K562 (cell line): ENCODE data around the gene IL1RL2. TPM values are rescaled to one million over a fixed set of nuclear protein-coding genes. Genes with fewer than 3 reads are reported as not detected.

ENCODE experiments used
- ATAC-seq: fragments of 200-7000 bp; cut with Tn5 transposase; 3 replicates; pipeline ENCODE4 v1.9.1; 2020; ENCODE audit warnings: moderate library complexity
- BruUV-seq: library from RNA; stranded (reverse); fragments of 400-500 nt; replicated peaks from 2 replicates; lab custom pipeline; 2021; lab: Mats Ljungman, UMichigan
- CTCF ChIA-PET: fragments of 300-600 bp; formaldehyde crosslinking; extraction: SDS; loops from one replicate; lab custom pipeline; 2021; ENCODE audit warnings: low intra/inter-chr PET ratio; lab: Yijun Ruan, JAX
- POLR2A ChIA-PET: fragments of 300-600, 350-650 bp; sonication (Branson Sonifier 250); formaldehyde crosslinking; extraction: SDS; loops from one replicate; lab custom pipeline; 2021; ENCODE audit warnings: antibody characterized with exemption, inconsistent platforms; lab: Yijun Ruan, JAX
- DNase-seq, 4 experiments: peaks; one replicate each; pipeline versions ENCODE4 v3.0.0 to v3.0.0-alpha.2; 2011 to 2018; ENCODE audit warnings: low spot score in 3 of 4, mixed read lengths in 3 of 4; ENCODE audit errors: extremely low read depth in 1 of 4
- FAIRE-seq: peaks from 2 replicates; lab custom pipeline; 2011; peaks lifted over from hg19 to GRCh38; lab: Jason Lieb, UNC
- H2AFZ ChIP-seq: 2 replicates; pipeline ENCODE4 v1.6.0; 2011; ENCODE audit warnings: low read depth, low read length, control low read depth, inconsistent platforms
- H3K27ac ChIP-seq: fragments of 200-600 bp; 3 replicates; pipeline ENCODE4 v1.8.0; 2011; ENCODE audit warnings: low read depth, mild to moderate bottlenecking, control low read depth, inconsistent platforms, low read length, moderate library complexity, mixed read lengths; ENCODE audit errors: extremely low read depth
- H3K27me3 ChIP-seq, 2 experiments: fragments of 300-600 bp in 1 of 2; 2 replicates in 1 of 2; 3 replicates in 1 of 2; pipeline versions ENCODE4 v1.6.0 to v1.8.0; 2011; ENCODE audit warnings: inconsistent platforms in 2 of 2, low read length in 2 of 2, mild to moderate bottlenecking in 1 of 2, mixed read lengths in 1 of 2, moderate library complexity in 1 of 2; ENCODE audit not compliant: control insufficient read depth in 2 of 2, insufficient read depth in 2 of 2
- H3K36me3 ChIP-seq: fragments of 300-600 bp; 3 replicates; pipeline ENCODE4 v1.8.0; 2011; ENCODE audit warnings: mild to moderate bottlenecking, low read length, inconsistent platforms; ENCODE audit not compliant: control insufficient read depth, insufficient read depth
- H3K4me1 ChIP-seq, 2 experiments: fragments of 200-600 bp in 1 of 2; replicated peaks in 1 of 2; 2 replicates in 1 of 2; 3 replicates in 1 of 2; pipeline versions ENCODE4 v1.5.1 to v1.8.0; 2011; ENCODE audit warnings: inconsistent platforms in 2 of 2, low read length in 2 of 2, mild to moderate bottlenecking in 1 of 2, mixed read lengths in 1 of 2, moderate library complexity in 1 of 2; ENCODE audit not compliant: control insufficient read depth in 2 of 2, insufficient read depth in 2 of 2
- H3K4me2 ChIP-seq: 2 replicates; pipeline ENCODE4 v1.6.1; 2011; ENCODE audit warnings: low read length, control low read depth, inconsistent platforms, mixed read lengths; ENCODE audit not compliant: insufficient read depth
- H3K4me3 ChIP-seq: fragments of 200-600 bp; sonication (generic), shearing (Covaris generic); 2 replicates; pipeline ENCODE4 v1.5.1; 2016; ENCODE audit warnings: control low read depth, inconsistent platforms
- H3K79me2 ChIP-seq: fragments of 200-600 bp; 3 replicates; pipeline ENCODE4 v1.8.0; 2011; ENCODE audit warnings: low read length, inconsistent platforms; ENCODE audit not compliant: control insufficient read depth, insufficient read depth
- H3K9ac ChIP-seq, 2 experiments: 2 replicates each; pipeline versions ENCODE4 v1.6.0 to v1.6.1; 2011; ENCODE audit warnings: low read depth in 2 of 2, low read length in 2 of 2, control low read depth in 1 of 2, inconsistent platforms in 1 of 2, mild to moderate bottlenecking in 1 of 2, mixed read lengths in 1 of 2; ENCODE audit not compliant: insufficient read depth in 1 of 2
- H3K9me1 ChIP-seq: one replicate; pipeline ENCODE4 v1.6.0; 2011; ENCODE audit warnings: inconsistent platforms, mild to moderate bottlenecking, low read length, moderate library complexity; ENCODE audit not compliant: control insufficient read depth, insufficient read depth
- H3K9me3 ChIP-seq: replicated peaks from 2 replicates; pipeline ENCODE4 v1.5.1; 2011; ENCODE audit warnings: low read depth, low read length, inconsistent platforms; ENCODE audit not compliant: control insufficient read depth, insufficient read depth
- H4K20me1 ChIP-seq: replicated peaks from 2 replicates; pipeline ENCODE4 v1.6.1; 2011; ENCODE audit warnings: low read length, inconsistent platforms, mixed read lengths; ENCODE audit not compliant: control insufficient read depth, insufficient read depth
- BMI1 ChIP-seq: fragments of 150-350 bp; IDR thresholded peaks from 2 replicates; pipeline ENCODE4 v1.6.1; 2014; ENCODE audit warnings: low read length
- CBX1 ChIP-seq: sonication (generic); IDR thresholded peaks from 2 replicates; pipeline ENCODE4 v1.6.1; 2016; ENCODE audit warnings: antibody characterized with exemption, low read depth, mild to moderate bottlenecking
- CHD4 ChIP-seq: fragments of 200-600 bp; sonication (generic); IDR thresholded peaks from 3 replicates; pipeline ENCODE4 v1.6.1; 2012; ENCODE audit warnings: low read depth, mild to moderate bottlenecking, mixed read lengths, low read length, inconsistent platforms; ENCODE audit not compliant: insufficient read depth, insufficient replicate concordance, poor library complexity, severe bottlenecking
- FOXA3 ChIP-seq, 2 experiments: fragments of 450-650 bp in 1 of 2; sonication (generic) in 1 of 2; formaldehyde crosslinking; IDR thresholded peaks in 1 of 2; conservative IDR thresholded peaks in 1 of 2; 2 replicates each; pipeline versions ENCODE4 v1.4.0 to v1.8.0; 2020 to 2022; ENCODE audit warnings: mild to moderate bottlenecking in 2 of 2, missing genetic modification reagents in 1 of 2
- HDAC2 ChIP-seq: fragments of 450-650 bp; IDR thresholded peaks from 2 replicates; pipeline ENCODE4 v1.6.1; 2016; ENCODE audit warnings: mild to moderate bottlenecking
- HEY1 ChIP-seq: fragments of 250-450 bp; sonication (Bioruptor Pico); IDR thresholded peaks from 2 replicates; pipeline ENCODE4 v1.5.0; 2020; ENCODE audit warnings: mild to moderate bottlenecking, moderate library complexity, borderline replicate concordance
- IRF2 ChIP-seq: sonication (generic); formaldehyde crosslinking; IDR thresholded peaks from 2 replicates; pipeline ENCODE4 v1.8.1; 2022; ENCODE audit warnings: mild to moderate bottlenecking, missing genetic modification reagents
- KAT2B ChIP-seq: IDR thresholded peaks from one replicate; pipeline ENCODE4 v1.6.1; 2012; ENCODE audit warnings: low read depth, mild to moderate bottlenecking, control low read depth, inconsistent platforms, low read length, moderate library complexity
- MYNN ChIP-seq, 2 experiments: sonication (generic); formaldehyde crosslinking in 1 of 2; IDR thresholded peaks; 2 replicates each; pipeline versions ENCODE4 v1.5.0 to v1.6.1; 2016 to 2020; ENCODE audit warnings: antibody characterized with exemption in 1 of 2, missing genetic modification reagents in 1 of 2
- NCOA4 ChIP-seq: fragments of 450-650 bp; IDR thresholded peaks from 2 replicates; pipeline ENCODE4 v1.6.1; 2018; ENCODE audit warnings: mild to moderate bottlenecking; ENCODE audit not compliant: partially characterized antibody
- POLR2A ChIP-seq: fragments of 450-650 bp; conservative IDR thresholded peaks from 2 replicates; pipeline ENCODE4 v1.6.1; 2016
- POLR2B ChIP-seq: fragments of 450-650 bp; IDR thresholded peaks from 2 replicates; pipeline ENCODE4 v1.6.1; 2018; ENCODE audit warnings: low read depth; ENCODE audit not compliant: partially characterized antibody
- PRDM10 ChIP-seq: fragments of 450-650 bp; IDR thresholded peaks from 2 replicates; pipeline ENCODE4 v1.6.1; 2018; ENCODE audit not compliant: partially characterized antibody
- RCOR1 ChIP-seq, 2 experiments: IDR thresholded peaks; 2 replicates each; pipeline ENCODE4 v1.6.1; 2012; ENCODE audit warnings: low read depth in 2 of 2, low read length in 2 of 2, borderline replicate concordance in 1 of 2, improper control_type of control experiment in 1 of 2
- SMARCA4 ChIP-seq: fragments of 450-650 bp; IDR thresholded peaks from 2 replicates; pipeline ENCODE4 v1.6.1; 2016
- TAF15 ChIP-seq: fragments of 200-400 bp; formaldehyde crosslinking; IDR thresholded peaks from 2 replicates; pipeline ENCODE4 v1.6.1; 2017; ENCODE audit warnings: mild to moderate bottlenecking, low read depth, low read length, moderate library complexity
- ZFX ChIP-seq: sonication (generic); formaldehyde crosslinking; IDR thresholded peaks from 2 replicates; pipeline ENCODE4 v1.8.0; 2022; ENCODE audit warnings: mild to moderate bottlenecking, missing genetic modification reagents, moderate library complexity
- WGBS: fragments of 100-300 bp; shearing (Covaris generic); methylation state at CpG from one replicate; pipeline ENCODE4 v1.1.6; 2016; ENCODE audit warnings: low coverage, mixed read lengths; ENCODE audit not compliant: insufficient coverage; ENCODE audit errors: missing lambda C conversion rate; 5-methylcytosine and 5-hydroxymethylcytosine counted together
- in situ Hi-C: fragments of 300-500 bp; cut with MboI; formaldehyde crosslinking; loops from 4 replicates; pipeline ENCODE4 v1.15.0; 2018; ENCODE audit warnings: inconsistent platforms, mixed read lengths
- intact Hi-C: fragments of 100-400 bp; cut with micrococcal nuclease; formaldehyde crosslinking; loops from 2 replicates; pipeline ENCODE4 v1.14.2; 2022
- polyA plus RNA-seq, 8 experiments: library from polyadenylated mRNA; depleted of rRNA in 4 of 8; stranded (reverse) in 5 of 8; unstranded in 3 of 8; fragments of >200 nt; fragmentation: Nextera tagmentation in 2 of 8; fragmentation: Illumina TruSeq in 1 of 8; extraction: Ambion mirVana in 2 of 8; extraction: Trizol in 1 of 8; gene quantifications; 2 replicates each; pipeline versions ENCODE4 v1.2.1 to v1.2.3, GENCODE V29; 2011 to 2014; ENCODE audit warnings: inconsistent platforms in 1 of 8, missing spikeins in 1 of 8
- total RNA-seq, 7 experiments: library from RNA; depleted of rRNA in 6 of 7; stranded (reverse); fragments of >200 nt in 6 of 7; fragmentation: Illumina TruSeq in 2 of 7; extraction: Trizol in 2 of 7; gene quantifications; 2 replicates each; pipeline versions ENCODE4 v1.2.1 to v1.2.3, GENCODE V29; 2011 to 2021; ENCODE audit warnings: low replicate concordance in 1 of 7
- TF ChIP-seq, protein P1 (sequence below): sonication (generic); formaldehyde crosslinking; IDR thresholded peaks from 2 replicates; pipeline ENCODE4 v1.8.0; 2022; ENCODE audit warnings: mild to moderate bottlenecking, low read depth, missing genetic modification reagents
- TF ChIP-seq, protein P2 (sequence below): sonication (generic); formaldehyde crosslinking; IDR thresholded peaks from 2 replicates; pipeline ENCODE4 v1.5.0; 2020; ENCODE audit warnings: missing genetic modification reagents

IL1RL2 gene
- total and polyA plus RNA-seq, 9 of the 15 experiments (the other 6 are each of a cell fraction or from before 2014, with no cell fraction given), result not detected

DNA sequence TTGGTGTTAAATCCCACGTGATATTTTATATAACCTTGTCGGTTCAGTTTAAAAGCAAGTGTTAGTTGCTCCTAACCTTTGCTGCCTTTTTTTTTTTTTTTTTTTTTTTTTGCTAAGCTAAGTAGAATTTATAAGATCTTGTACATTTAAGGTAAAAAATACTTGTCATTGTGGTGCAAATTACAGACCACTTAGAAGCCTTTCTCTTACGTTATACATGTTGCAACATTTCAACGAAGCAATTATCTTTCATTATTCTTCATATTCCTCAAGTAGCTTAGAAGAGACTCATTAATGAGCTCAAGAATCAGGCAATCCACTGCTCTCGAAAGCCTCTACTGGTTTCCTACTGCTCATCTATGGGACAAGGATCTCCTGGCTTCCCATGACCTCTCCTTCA is 14.9 kb upstream of the IL1RL2 start:
- CTCF ChIA-PET, result no interaction called here
- no peak for ATAC-seq
- WGBS, result 37% methylated on average over 5 of the region's 5 CpGs

More for the DNA sequence above, 14.9 kb upstream of the IL1RL2 start:
- Histone ChIP-seq H3K4me1 (no peaks in the 10 kb centered on the region), H3K4me3 (no peak overlapping the region), H3K36me3 (no peaks in the 10 kb centered on the region), H3K27me3 (no peaks in the 10 kb centered on the region), H3K27ac (no peak overlapping the region), H3K9me1 (no peaks in the 10 kb centered on the region), H3K9me3 (no peaks in the 10 kb centered on the region), H4K20me1 (no peaks in the 10 kb centered on the region), H3K4me2 (no peak overlapping the region), H3K79me2 (no peaks in the 10 kb centered on the region), H3K9ac (no peak overlapping the region), H2AFZ (no peak overlapping the region)
- TF ChIP-seq HEY1 (CRISPR knock-in tag), result no peak
- no peak for TF ChIP-seq CBX1
- no peak for TF ChIP-seq TAF15
- no peak for TF ChIP-seq POLR2A
- TF ChIP-seq POLR2B, result no peak
- TF ChIP-seq, protein P1, sequence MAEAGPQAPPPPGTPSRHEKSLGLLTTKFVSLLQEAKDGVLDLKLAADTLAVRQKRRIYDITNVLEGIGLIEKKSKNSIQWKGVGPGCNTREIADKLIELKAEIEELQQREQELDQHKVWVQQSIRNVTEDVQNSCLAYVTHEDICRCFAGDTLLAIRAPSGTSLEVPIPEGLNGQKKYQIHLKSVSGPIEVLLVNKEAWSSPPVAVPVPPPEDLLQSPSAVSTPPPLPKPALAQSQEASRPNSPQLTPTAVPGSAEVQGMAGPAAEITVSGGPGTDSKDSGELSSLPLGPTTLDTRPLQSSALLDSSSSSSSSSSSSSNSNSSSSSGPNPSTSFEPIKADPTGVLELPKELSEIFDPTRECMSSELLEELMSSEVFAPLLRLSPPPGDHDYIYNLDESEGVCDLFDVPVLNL (CRISPR knock-in tag), result no peak
- no peak for TF ChIP-seq HDAC2
- TF ChIP-seq ZFX (CRISPR knock-in tag), result no peak
- TF ChIP-seq FOXA3 (CRISPR knock-in tag; conservative IDR thresholded peaks at IDR 0.05 in 1 of 2, IDR thresholded peaks at IDR 0.05 in 1 of 2), result no peak
- TF ChIP-seq KAT2B, result no peak
- no peak for TF ChIP-seq NCOA4
- TF ChIP-seq, protein P2, sequence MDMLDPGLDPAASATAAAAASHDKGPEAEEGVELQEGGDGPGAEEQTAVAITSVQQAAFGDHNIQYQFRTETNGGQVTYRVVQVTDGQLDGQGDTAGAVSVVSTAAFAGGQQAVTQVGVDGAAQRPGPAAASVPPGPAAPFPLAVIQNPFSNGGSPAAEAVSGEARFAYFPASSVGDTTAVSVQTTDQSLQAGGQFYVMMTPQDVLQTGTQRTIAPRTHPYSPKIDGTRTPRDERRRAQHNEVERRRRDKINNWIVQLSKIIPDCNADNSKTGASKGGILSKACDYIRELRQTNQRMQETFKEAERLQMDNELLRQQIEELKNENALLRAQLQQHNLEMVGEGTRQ (CRISPR knock-in tag), result no peak
- no peak for TF ChIP-seq RCOR1 (IDR thresholded peaks at IDR 0.05; ENCODE audit: borderline replicate concordance in 1 of 2, low read depth in 2 of 2, low read length in 2 of 2)
- no peak for TF ChIP-seq PRDM10
- TF ChIP-seq MYNN (IDR thresholded peaks at IDR 0.05), result no peak
- TF ChIP-seq MYNN (CRISPR knock-in tag; IDR thresholded peaks at IDR 0.05), result no peak
- no peak for TF ChIP-seq CHD4
- no peak for TF ChIP-seq BMI1
- no peak for TF ChIP-seq IRF2 (CRISPR knock-in tag)
- no peak for TF ChIP-seq SMARCA4
- intact Hi-C loops, result no loop called here
- in situ Hi-C loops, result no loop called here
- BruUV-seq, result no TSS peak
- POLR2A ChIA-PET, result interaction anchor here (0.6 kb wide), 1 partner anchor 151 kb away, joined by 3 read pairs; no protein-coding TSS in a partner anchor
- no peak for FAIRE-seq
- no peak for DNase-seq
